GM12874 (cell line): Measurements from ENCODE around the gene S1PR4.

Source experiments
- TF ChIP-seq, protein P1 (sequence below): IDR thresholded peaks from 2 replicates; pipeline ENCODE4 v1.5.1; 2011; ENCODE audit warnings: low read depth, mild to moderate bottlenecking, control low read depth, low read length, moderate library complexity; ENCODE audit not compliant: insufficient read depth

Gene S1PR4

GRCh38 chr19:3153286-3154230 lies 25.0 kb upstream of the S1PR4 start:
- TF ChIP-seq, protein P1, sequence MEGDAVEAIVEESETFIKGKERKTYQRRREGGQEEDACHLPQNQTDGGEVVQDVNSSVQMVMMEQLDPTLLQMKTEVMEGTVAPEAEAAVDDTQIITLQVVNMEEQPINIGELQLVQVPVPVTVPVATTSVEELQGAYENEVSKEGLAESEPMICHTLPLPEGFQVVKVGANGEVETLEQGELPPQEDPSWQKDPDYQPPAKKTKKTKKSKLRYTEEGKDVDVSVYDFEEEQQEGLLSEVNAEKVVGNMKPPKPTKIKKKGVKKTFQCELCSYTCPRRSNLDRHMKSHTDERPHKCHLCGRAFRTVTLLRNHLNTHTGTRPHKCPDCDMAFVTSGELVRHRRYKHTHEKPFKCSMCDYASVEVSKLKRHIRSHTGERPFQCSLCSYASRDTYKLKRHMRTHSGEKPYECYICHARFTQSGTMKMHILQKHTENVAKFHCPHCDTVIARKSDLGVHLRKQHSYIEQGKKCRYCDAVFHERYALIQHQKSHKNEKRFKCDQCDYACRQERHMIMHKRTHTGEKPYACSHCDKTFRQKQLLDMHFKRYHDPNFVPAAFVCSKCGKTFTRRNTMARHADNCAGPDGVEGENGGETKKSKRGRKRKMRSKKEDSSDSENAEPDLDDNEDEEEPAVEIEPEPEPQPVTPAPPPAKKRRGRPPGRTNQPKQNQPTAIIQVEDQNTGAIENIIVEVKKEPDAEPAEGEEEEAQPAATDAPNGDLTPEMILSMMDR = no peak

DNA sequence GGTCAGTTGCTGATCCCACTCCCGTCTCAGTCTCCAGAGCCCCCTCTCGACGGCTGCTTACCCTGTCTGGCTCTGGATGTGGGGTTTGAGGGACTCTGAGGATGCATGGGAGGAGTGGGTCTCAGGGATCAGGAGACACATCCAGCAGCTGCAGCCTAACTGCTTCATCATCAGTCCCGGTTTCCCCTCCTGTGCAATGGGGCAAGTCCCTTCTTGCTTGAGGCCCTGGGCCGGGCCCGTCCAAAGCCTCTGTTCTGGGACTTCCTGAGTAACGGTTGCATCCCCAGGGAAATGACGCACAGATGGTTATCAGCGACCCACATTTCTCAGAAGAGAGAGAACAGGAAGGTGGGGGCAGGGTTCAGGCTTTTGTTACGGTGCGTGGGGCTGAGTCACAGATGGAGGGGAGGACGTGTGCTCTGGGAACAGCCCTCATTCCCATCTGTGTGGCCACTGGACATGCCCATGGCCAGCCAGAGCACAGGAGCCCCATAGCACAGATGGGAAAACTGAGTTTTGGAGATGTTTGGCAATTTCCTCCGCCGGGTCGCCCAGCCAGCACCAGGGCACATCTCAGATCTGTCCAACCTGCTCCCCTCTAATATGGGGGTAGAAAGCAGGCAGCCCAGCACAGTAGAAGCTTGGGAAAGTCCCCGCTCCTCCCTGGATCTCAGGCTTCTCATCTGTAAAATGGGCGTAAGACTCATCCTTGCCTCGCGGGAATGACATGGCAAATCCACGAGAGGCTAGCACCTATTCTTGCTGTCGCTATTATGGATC lies 23.4 kb upstream of the S1PR4 start:
- TF ChIP-seq, protein P1 = no peak

DNA sequence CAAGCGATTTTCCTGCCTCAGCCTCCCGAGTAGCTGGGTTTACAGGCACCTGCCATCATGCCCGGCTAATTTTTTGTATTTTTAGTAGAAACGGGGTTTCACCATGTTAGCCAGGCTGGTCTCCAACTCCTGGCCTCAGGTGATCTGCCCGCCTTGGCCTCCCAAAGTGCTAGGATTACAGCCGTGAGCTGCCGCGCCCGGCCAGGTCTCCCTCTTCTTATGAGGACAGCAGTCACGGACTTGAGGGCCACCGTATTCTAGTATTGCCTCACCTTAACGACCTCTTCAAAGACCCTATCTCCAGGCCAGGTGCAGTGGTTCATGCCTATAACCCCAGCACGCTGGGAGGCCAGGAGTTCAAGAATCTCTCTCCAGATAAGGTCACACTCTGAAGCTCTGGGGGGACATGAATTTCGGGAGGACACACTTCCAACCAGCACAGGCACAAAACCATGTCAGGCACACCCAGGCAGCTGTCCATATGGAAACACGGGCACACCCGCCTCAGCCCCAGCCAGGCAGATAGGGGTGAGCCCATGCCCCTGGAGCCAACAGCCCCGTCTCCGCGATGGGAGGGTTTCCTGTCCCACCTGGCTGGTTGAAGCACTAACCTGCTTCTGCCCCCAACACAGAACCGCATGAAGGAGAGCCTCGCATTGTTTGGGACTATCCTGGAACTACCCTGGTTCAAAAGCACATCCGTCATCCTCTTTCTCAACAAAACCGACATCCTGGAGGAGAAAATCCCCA lies 21.3 kb upstream of the S1PR4 start:
- TF ChIP-seq, protein P1 = no peak

DNA sequence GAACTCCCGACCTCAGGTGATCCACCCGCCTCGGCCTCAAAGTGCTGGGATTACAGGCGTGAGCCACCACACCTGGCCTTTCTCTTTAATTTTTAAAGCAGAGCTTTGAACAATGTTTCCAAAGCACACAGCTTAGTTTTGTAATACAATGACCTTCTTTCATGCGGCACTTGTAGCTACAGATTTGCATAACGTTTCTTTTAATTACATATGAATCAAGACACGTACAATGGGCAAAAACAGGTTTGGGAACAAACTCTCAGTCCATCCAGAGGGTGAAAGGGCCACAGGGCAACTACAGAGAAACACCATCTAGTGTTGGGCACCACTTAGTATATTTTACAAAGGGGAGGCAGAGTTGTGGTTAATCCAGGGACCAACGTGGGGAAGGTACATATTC lies 19.0 kb upstream of the S1PR4 start:
- TF ChIP-seq, protein P1 = no peak

DNA sequence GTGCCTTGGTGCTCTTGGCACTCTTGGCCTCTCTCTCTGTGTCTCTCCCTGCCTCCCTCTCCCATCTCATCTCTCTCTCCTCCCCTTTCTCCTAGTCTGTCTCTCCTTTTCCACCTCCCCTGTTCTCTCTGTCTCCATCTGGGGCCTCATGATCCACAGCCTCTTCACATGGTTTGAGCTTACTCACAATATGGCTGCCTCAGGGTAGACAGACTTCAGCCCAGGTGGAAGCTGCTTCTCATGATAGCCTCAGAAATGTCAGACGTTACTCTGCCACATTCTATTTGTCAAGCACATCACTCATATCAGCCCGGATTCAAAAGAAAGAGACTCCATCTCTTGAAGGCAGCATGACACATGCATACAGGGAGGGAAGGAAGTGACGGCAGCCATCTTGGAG lies 18.4 kb upstream of the S1PR4 start:
- TF ChIP-seq, protein P1 = no peak

GRCh38 chr19:3161453-3161852 lies 17.1 kb upstream of the S1PR4 start:
- TF ChIP-seq, protein P1 = no peak
